Measurements from ENCODE around the gene PTPN1. TPM values are rescaled to one million over a fixed set of nuclear protein-coding genes. Genes with fewer than 3 reads are reported as not detected.
"Not testable (repeated sequence)": the region's sequence is repeated elsewhere in the genome, so short reads cannot be mapped to it uniquely, and the experiment has no call there.

The PTPN1 gene
- total RNA-seq, 1 donor, result 28.8 TPM

GRCh38 chr20:50601511-50602431 is 91.6 kb downstream of the PTPN1 start:
- DNase-seq (ENCODE audit: low read depth in 2 of 3, low spot score in 2 of 3), result peak in 1 of 3 donors; percentile 18

- DNase-seq (ENCODE audit: low read depth in 2 of 3, low spot score in 2 of 3), result no peak
Measured at GRCh38 chr20:50602432-50603088, 92.4 kb downstream of the PTPN1 start.

GRCh38 chr20:50604451-50604850 is 94.3 kb downstream of the PTPN1 start:
- no peak for DNase-seq (ENCODE audit: low read depth in 2 of 3, low spot score in 2 of 3)

- DNase-seq (ENCODE audit: low read depth in 2 of 3, low spot score in 2 of 3), result no peak
Measured at GRCh38 chr20:50605136-50605535, 95.0 kb downstream of the PTPN1 start.

GRCh38 chr20:50607436-50607835 is 97.3 kb downstream of the PTPN1 start:
- DNase-seq (ENCODE audit: low read depth in 2 of 3, low spot score in 2 of 3), result no peak

GRCh38 chr20:50607850-50608749 is 97.9 kb downstream of the PTPN1 start:
- DNase-seq (ENCODE audit: low read depth in 2 of 3, low spot score in 2 of 3), result no peak

- DNase-seq (ENCODE audit: low read depth in 2 of 3, low spot score in 2 of 3), result no peak
Measured at GRCh38 chr20:50608750-50609104, 98.5 kb downstream of the PTPN1 start.

GRCh38 chr20:50609438-50609989 is 99.3 kb downstream of the PTPN1 start:
- DNase-seq (ENCODE audit: low read depth in 2 of 3, low spot score in 2 of 3), result no peak

- DNase-seq (ENCODE audit: low read depth in 2 of 3, low spot score in 2 of 3), result no peak
Measured at GRCh38 chr20:50610212-50610718, 100.1 kb downstream of the PTPN1 start.

GRCh38 chr20:50611128-50611810 is 101.1 kb downstream of the PTPN1 start:
- DNase-seq (ENCODE audit: low read depth in 2 of 3, low spot score in 2 of 3), result no peak

- DNase-seq (ENCODE audit: low read depth in 2 of 3, low spot score in 2 of 3), result no peak
Measured at GRCh38 chr20:50613438-50614169, 103.4 kb downstream of the PTPN1 start.

GRCh38 chr20:50615407-50615806 is 105.2 kb downstream of the PTPN1 start:
- no peak for DNase-seq (ENCODE audit: low read depth in 2 of 3, low spot score in 2 of 3)

GRCh38 chr20:50617022-50617421 is 106.8 kb downstream of the PTPN1 start:
- DNase-seq (ENCODE audit: low read depth in 2 of 3, low spot score in 2 of 3), result no peak

GRCh38 chr20:50618537-50618936 is 108.4 kb downstream of the PTPN1 start:
- DNase-seq (ENCODE audit: low read depth in 2 of 3, low spot score in 2 of 3), result no peak

- not testable (repeated sequence) for DNase-seq (ENCODE audit: low read depth in 2 of 3, low spot score in 2 of 3)
Measured at GRCh38 chr20:50620459-50620858, 110.3 kb downstream of the PTPN1 start.

- no peak for DNase-seq (ENCODE audit: low read depth in 2 of 3, low spot score in 2 of 3)
Measured at GRCh38 chr20:50621068-50621665, 111.0 kb downstream of the PTPN1 start.

- no peak for DNase-seq (ENCODE audit: low read depth in 2 of 3, low spot score in 2 of 3)
Measured at GRCh38 chr20:50624351-50625016, 114.3 kb downstream of the PTPN1 start.

GRCh38 chr20:50625986-50626677 is 115.9 kb downstream of the PTPN1 start:
- peak in 2 of 3 donors; percentile 57 to 62 for DNase-seq (ENCODE audit: low read depth in 2 of 3, low spot score in 2 of 3)
